OCI-LY7 (cell line): ENCODE results near the gene SLC16A3. TPM values are rescaled to one million over a fixed set of nuclear protein-coding genes. Genes with fewer than 3 reads are reported as not detected.
"Not testable (repeated sequence)": the region's sequence is repeated elsewhere in the genome, so short reads cannot be mapped to it uniquely, and the experiment has no call there.

ENCODE experiments used
- BruUV-seq: library from RNA; stranded (reverse); fragments of 400-500 nt; replicated peaks from 2 replicates; lab custom pipeline; 2021; lab: Mats Ljungman, UMichigan
- CTCF ChIA-PET: fragments of 300-600 bp; sonication (Branson Sonifier 250); formaldehyde crosslinking; loops from one replicate; lab custom pipeline; 2022; ENCODE audit warnings: antibody characterized with exemption; ENCODE audit not compliant: unreplicated experiment; lab: Charles Lee
- POLR2A ChIA-PET: fragments of 300-600 bp; sonication (Branson Sonifier 250); formaldehyde crosslinking; loops from one replicate; lab custom pipeline; 2022; ENCODE audit warnings: antibody characterized with exemption; lab: Charles Lee
- DNase-seq: peaks from one replicate; pipeline ENCODE4 v3.0.0-alpha.2; 2015; ENCODE audit warnings: low spot score
- H2AFZ ChIP-seq: fragments of 200-600 bp; sonication (generic), shearing (Covaris generic); 2 replicates; pipeline ENCODE4 v1.6.1; 2014; ENCODE audit warnings: mild to moderate bottlenecking, antibody characterized with exemption, low read length, moderate library complexity
- H3K27ac ChIP-seq: fragments of 200-600 bp; sonication (generic); 2 replicates; pipeline ENCODE4 v1.5.1; 2014; ENCODE audit warnings: mixed run types, low read depth, mild to moderate bottlenecking, moderate library complexity, low read length, inconsistent platforms; ENCODE audit not compliant: poor library complexity, severe bottlenecking
- H3K36me3 ChIP-seq: fragments of 200-600 bp; sonication (generic); 2 replicates; pipeline ENCODE4 v1.6.1; 2014; ENCODE audit warnings: mild to moderate bottlenecking, antibody characterized with exemption, low read length, moderate library complexity, mixed read lengths; ENCODE audit not compliant: insufficient read depth
- H3K4me1 ChIP-seq: fragments of 200-600 bp; sonication (generic); 2 replicates; pipeline ENCODE4 v1.5.1; 2014; ENCODE audit warnings: mild to moderate bottlenecking, low read length; ENCODE audit not compliant: insufficient read depth, poor library complexity, severe bottlenecking
- H3K4me2 ChIP-seq: fragments of 200-600 bp; sonication (generic); 2 replicates; pipeline ENCODE4 v1.6.1; 2014; ENCODE audit warnings: mild to moderate bottlenecking, low read length
- H3K4me3 ChIP-seq: fragments of 200-600 bp; sonication (generic); 2 replicates; pipeline ENCODE4 v1.5.1; 2014; ENCODE audit warnings: mild to moderate bottlenecking, low read depth, low read length; ENCODE audit not compliant: poor library complexity, severe bottlenecking
- H3K79me2 ChIP-seq: fragments of 200-600 bp; sonication (generic); 2 replicates; pipeline ENCODE4 v1.6.1; 2016; ENCODE audit warnings: low read depth, mild to moderate bottlenecking, low read length, moderate library complexity, mixed read lengths; ENCODE audit not compliant: insufficient read depth
- H3K9me2 ChIP-seq: fragments of 200-600 bp; sonication (generic); 2 replicates; pipeline ENCODE4 v1.6.1; 2016; ENCODE audit warnings: mild to moderate bottlenecking, low read length, mixed read lengths; ENCODE audit not compliant: insufficient read depth
- H3K9me3 ChIP-seq: fragments of 200-600 bp; sonication (generic); 2 replicates; pipeline ENCODE4 v1.6.1; 2014; ENCODE audit warnings: mild to moderate bottlenecking, mixed run types, low read length, mixed read lengths
- H4K20me1 ChIP-seq: fragments of 200-600 bp; sonication (generic); 2 replicates; pipeline ENCODE4 v1.6.1; 2014; ENCODE audit warnings: mild to moderate bottlenecking, antibody characterized with exemption, low read length, moderate library complexity, mixed read lengths; ENCODE audit not compliant: insufficient read depth
- EZH2phosphoT487 ChIP-seq: fragments of 200-600 bp; sonication (generic); IDR thresholded peaks from 2 replicates; pipeline ENCODE4 v1.6.1; 2018; ENCODE audit warnings: low read depth, borderline replicate concordance, mild to moderate bottlenecking, mixed run types, antibody characterized with exemption, low read length, moderate library complexity, mixed read lengths
- intact Hi-C: fragments of 100-400 bp; cut with micrococcal nuclease; formaldehyde crosslinking; loops from one replicate; pipeline ENCODE4 v1.10.0; 2022; ENCODE audit not compliant: unreplicated experiment
- total RNA-seq, 2 experiments: library from RNA; depleted of rRNA in 1 of 2; stranded (reverse); fragments of >200 nt in 1 of 2; shearing (Covaris generic) in 1 of 2; gene quantifications; 2 replicates each; pipeline ENCODE4 v1.2.3, GENCODE V29; 2014 to 2022
- TF ChIP-seq, protein P1 (sequence below): fragments of 200-600 bp; sonication (generic); conservative IDR thresholded peaks from 2 replicates; pipeline ENCODE4 v1.5.1; 2014; ENCODE audit warnings: mild to moderate bottlenecking, antibody characterized with exemption, low read length, moderate library complexity, mixed read lengths

SLC16A3 gene
- total RNA-seq, 2 experiments from 2014 or later, result 21.6 to 55.0 TPM

- no TSS peak for BruUV-seq
- H3K36me3 ChIP-seq, result no peaks in the 10 kb centered on the region
- peak overlapping the region; percentile 53 for H3K4me2 ChIP-seq
- H3K9me3 ChIP-seq, result no peaks in the 10 kb centered on the region
- peak overlapping the region; percentile 29 for H3K27ac ChIP-seq
- H4K20me1 ChIP-seq, result no peaks in the 10 kb centered on the region
- POLR2A ChIA-PET, result interaction anchor here (0.7 kb wide), 1 partner anchor 466 kb away, joined by 4 read pairs; no protein-coding TSS in a partner anchor
- peak overlapping the region; percentile 82 for H2AFZ ChIP-seq
- CTCF ChIA-PET, result interaction anchor here (0.8 to 1.1 kb wide), 2 partner anchors 15 to 145 kb away, joined by 3 read pairs; no protein-coding TSS in a partner anchor
- peak; percentile 93 for DNase-seq
- H3K4me3 ChIP-seq, result peak overlapping the region; percentile 36
- H3K4me1 ChIP-seq, result peaks cover 18% of the 10 kb centered on the region
- intact Hi-C loops, result loop anchor here (5.0 kb wide), 1 partner anchor 174 kb away; the partner anchor contains the start of gene RAC3
- H3K79me2 ChIP-seq, result no peaks in the 10 kb centered on the region
- H3K9me2 ChIP-seq, result no peaks in the 10 kb centered on the region
- no peak for TF ChIP-seq EZH2phosphoT487
- TF ChIP-seq, protein P1, sequence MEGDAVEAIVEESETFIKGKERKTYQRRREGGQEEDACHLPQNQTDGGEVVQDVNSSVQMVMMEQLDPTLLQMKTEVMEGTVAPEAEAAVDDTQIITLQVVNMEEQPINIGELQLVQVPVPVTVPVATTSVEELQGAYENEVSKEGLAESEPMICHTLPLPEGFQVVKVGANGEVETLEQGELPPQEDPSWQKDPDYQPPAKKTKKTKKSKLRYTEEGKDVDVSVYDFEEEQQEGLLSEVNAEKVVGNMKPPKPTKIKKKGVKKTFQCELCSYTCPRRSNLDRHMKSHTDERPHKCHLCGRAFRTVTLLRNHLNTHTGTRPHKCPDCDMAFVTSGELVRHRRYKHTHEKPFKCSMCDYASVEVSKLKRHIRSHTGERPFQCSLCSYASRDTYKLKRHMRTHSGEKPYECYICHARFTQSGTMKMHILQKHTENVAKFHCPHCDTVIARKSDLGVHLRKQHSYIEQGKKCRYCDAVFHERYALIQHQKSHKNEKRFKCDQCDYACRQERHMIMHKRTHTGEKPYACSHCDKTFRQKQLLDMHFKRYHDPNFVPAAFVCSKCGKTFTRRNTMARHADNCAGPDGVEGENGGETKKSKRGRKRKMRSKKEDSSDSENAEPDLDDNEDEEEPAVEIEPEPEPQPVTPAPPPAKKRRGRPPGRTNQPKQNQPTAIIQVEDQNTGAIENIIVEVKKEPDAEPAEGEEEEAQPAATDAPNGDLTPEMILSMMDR, result peak; percentile 99
Observed at GRCh38 chr17:82205720-82206508, 22.9 kb upstream of the SLC16A3 start.

DNA sequence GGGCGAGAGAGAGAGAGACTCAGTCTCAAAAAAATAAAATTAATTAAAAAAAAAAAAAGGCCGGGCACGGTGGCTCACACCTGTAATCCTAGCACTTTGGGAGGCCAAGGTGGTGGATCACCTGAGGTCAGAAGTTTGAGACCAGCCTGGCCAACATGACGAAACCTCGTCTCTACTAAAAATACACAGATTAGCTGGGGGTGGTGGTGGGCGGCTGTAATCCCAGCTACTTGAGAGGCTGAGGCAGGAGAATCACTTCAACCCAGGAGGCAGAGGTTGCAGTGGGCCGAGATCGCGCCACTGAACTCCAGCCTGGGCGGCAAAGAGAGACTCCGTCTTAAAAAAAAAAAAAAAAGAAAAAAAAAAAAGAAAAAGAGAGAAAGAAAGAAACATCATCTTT is 18.2 kb upstream of the SLC16A3 start:
- POLR2A ChIA-PET, BruUV-seq, H3K9me3 ChIP-seq, H3K79me2 ChIP-seq, H3K36me3 ChIP-seq, DNase-seq, intact Hi-C loops, H2AFZ ChIP-seq, H3K9me2 ChIP-seq, H3K27ac ChIP-seq, CTCF ChIA-PET, H4K20me1 ChIP-seq, H3K4me3 ChIP-seq: not testable (repeated sequence)
- Histone ChIP-seq H3K4me1 (peaks cover 29% of the 10 kb centered on the region), H3K4me2 (0 out of 2 replicates have a peak overlapping the region, but pooled peaks have one; percentile 84)

DNA sequence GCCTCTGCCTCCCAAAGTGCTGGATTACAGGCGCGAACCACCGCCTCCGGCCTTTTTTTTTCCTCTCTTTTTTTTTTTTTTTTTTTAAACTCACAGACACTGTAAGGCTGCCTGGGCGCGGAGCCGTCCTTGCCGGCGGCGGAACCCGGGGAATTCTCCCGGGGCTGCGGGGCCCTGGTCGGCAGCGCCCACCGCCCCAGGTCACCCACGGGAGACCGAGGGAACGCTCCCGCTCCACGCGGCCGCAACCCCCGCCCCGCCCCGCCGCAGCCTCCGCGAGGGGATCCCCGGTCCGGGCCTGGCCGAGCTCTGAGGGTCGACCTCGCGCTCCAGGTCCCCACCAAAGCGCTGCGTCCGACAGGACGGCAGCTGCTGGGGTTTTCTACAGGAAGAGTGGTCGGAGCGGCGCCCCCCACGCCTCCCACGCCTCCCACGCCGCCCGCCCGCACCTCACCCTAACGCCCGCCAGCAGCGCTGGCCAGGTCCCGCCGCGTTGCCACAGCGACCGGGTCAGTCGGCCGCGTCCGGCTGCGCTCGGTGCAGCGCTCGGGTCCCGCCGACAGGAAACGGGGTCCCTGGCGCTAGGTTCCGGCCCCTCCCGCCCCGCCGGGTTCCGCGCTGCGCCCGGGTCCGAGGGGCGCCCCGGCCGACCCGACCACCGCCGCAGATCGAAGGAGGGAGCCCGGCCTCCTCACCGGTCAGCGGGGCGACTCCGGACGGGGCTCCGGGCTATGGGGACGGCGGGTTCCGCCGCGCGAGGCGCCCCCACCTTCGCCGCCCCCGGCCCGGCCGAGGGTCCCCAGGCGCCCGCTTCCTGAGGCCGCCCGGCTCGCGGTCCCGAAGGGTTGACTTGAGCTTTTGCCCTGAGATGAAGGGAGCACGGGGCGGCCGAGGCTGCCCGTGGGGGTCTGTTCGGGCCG is 16.3 kb upstream of the SLC16A3 start, which contains the start of gene CCDC57:
Gene CCDC57 (minus strand): TSS at position 512 of the 920 bp plus-strand sequence. CDS start 10,898 bp downstream, outside the sequence.
- Histone ChIP-seq H3K4me1 (peaks cover 19% of the 10 kb centered on the region), H3K9me2 (no peaks in the 10 kb centered on the region), H3K4me2 (peak within 1 kb of the TSS; percentile 84), H4K20me1 (no peaks in the 10 kb centered on the region), H2AFZ (peak within 1 kb of the TSS; percentile 93), H3K79me2 (no peaks in the 10 kb centered on the region), H3K4me3 (peak within 1 kb of the TSS; percentile 86), H3K27ac (no peak within 1 kb of the TSS), H3K36me3 (no peaks in the 10 kb centered on the region), H3K9me3 (no peaks in the 10 kb centered on the region)
- ChIA-PET POLR2A (no interaction called here), CTCF (no interaction called here)
- DNase-seq, result peak; percentile 90
- TF ChIP-seq, protein P1, result no peak
- TF ChIP-seq EZH2phosphoT487, result no peak
- no TSS peak for BruUV-seq
- intact Hi-C loops, result loop anchor here (2.0 kb wide), 1 partner anchor 16 kb away; the partner anchor contains the start of gene SLC16A3
